ENCODE results near the gene PSMB3. TPM values are rescaled to one million over a fixed set of nuclear protein-coding genes. Genes with fewer than 3 reads are reported as not detected.

Gene PSMB3
- polyA plus RNA-seq, 1 of the 3 experiments (the other 2 are of a cell fraction): 533 TPM

DNA sequence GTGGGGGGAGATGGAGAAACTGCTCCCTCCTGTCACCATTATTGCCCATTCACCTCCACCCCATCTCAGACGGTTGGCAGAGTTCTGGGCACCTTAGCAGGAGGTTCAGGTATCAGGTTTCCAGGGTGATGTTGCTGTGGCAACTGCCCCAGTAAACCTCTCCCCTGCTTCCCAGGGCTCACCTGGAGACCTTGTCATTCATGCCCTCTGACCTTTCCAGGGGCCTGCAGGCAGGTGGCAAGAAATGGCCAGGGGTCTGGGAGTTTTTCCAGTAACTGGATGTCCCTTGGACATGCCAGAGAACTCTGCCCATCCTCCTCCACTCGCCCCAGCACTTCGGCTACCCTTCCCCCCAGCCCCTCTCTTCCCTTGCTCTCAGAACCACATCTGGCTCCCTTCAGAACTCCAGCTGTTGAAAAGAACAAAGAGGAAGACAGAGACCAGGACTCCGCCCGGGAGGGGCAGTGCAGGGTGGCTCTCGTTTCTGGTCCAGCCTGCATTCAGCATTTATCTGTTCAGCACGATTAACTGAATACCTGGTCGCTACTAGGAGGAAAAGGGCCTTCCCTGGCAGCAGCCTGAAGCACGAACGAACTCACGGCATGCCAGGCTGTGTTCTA lies 39.0 kb upstream of the PSMB3 start (continued):
- TF ChIP-seq POLR2AphosphoS5 (IDR thresholded peaks at IDR 0.05; ENCODE audit: low read depth, low read length): no peak
- TF ChIP-seq ELF1 (IDR thresholded peaks at IDR 0.05): no peak
- TF ChIP-seq NRF1 (IDR thresholded peaks at IDR 0.05; ENCODE audit: low read depth, low read length): no peak

DNA sequence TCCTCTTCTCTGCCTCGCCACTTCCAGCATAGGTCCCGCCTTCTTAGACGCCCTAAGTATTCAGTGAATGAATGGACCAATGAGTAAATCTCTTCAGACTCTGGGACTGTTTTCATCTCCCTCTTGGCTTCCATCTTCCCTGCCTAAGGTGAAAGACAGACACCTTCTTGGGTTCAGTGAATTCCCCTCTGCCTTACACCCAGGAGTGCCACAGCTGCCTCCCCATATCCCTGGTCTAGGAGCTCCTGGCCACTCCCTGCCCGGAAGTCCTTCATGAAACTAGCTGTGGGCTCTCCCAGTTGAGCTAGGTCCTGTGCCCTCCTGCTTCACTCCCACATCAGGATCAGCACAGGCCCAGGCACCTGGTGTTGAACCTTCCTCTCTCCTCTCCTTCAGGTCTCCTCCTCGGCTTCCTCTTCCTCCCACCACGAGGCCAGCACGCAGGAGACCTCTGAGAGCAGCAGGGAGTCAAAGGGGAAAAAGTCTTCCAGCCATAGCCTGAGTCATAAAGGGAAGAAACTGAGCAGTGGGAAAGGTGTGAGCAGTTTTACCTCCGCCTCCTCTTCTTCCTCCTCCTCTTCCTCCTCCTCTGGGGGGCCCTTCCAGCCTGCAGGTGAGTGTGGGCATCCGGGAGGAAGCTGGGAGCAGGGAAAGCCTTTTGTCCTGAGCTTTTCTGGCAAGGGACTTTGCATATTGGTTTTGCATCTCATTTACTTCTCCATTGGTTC lies 37.2 kb upstream of the PSMB3 start:
- TF ChIP-seq POLR2AphosphoS5 (IDR thresholded peaks at IDR 0.05; ENCODE audit: low read depth, low read length) (0 out of 2 replicates have a peak, but pooled peaks have one; percentile 4), MEF2A (IDR thresholded peaks at IDR 0.05; ENCODE audit: borderline replicate concordance, low read depth) (no peak)
- TF ChIP-seq, protein P1, sequence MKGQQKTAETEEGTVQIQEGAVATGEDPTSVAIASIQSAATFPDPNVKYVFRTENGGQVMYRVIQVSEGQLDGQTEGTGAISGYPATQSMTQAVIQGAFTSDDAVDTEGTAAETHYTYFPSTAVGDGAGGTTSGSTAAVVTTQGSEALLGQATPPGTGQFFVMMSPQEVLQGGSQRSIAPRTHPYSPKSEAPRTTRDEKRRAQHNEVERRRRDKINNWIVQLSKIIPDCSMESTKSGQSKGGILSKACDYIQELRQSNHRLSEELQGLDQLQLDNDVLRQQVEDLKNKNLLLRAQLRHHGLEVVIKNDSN (IDR thresholded peaks at IDR 0.05; ENCODE audit: borderline replicate concordance, low read depth): no peak
- TF ChIP-seq, protein P2, sequence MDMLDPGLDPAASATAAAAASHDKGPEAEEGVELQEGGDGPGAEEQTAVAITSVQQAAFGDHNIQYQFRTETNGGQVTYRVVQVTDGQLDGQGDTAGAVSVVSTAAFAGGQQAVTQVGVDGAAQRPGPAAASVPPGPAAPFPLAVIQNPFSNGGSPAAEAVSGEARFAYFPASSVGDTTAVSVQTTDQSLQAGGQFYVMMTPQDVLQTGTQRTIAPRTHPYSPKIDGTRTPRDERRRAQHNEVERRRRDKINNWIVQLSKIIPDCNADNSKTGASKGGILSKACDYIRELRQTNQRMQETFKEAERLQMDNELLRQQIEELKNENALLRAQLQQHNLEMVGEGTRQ (IDR thresholded peaks at IDR 0.05; ENCODE audit: borderline replicate concordance, low read depth, low read length): no peak
- TF ChIP-seq, protein P3, sequence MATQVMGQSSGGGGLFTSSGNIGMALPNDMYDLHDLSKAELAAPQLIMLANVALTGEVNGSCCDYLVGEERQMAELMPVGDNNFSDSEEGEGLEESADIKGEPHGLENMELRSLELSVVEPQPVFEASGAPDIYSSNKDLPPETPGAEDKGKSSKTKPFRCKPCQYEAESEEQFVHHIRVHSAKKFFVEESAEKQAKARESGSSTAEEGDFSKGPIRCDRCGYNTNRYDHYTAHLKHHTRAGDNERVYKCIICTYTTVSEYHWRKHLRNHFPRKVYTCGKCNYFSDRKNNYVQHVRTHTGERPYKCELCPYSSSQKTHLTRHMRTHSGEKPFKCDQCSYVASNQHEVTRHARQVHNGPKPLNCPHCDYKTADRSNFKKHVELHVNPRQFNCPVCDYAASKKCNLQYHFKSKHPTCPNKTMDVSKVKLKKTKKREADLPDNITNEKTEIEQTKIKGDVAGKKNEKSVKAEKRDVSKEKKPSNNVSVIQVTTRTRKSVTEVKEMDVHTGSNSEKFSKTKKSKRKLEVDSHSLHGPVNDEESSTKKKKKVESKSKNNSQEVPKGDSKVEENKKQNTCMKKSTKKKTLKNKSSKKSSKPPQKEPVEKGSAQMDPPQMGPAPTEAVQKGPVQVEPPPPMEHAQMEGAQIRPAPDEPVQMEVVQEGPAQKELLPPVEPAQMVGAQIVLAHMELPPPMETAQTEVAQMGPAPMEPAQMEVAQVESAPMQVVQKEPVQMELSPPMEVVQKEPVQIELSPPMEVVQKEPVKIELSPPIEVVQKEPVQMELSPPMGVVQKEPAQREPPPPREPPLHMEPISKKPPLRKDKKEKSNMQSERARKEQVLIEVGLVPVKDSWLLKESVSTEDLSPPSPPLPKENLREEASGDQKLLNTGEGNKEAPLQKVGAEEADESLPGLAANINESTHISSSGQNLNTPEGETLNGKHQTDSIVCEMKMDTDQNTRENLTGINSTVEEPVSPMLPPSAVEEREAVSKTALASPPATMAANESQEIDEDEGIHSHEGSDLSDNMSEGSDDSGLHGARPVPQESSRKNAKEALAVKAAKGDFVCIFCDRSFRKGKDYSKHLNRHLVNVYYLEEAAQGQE (IDR thresholded peaks at IDR 0.05; ENCODE audit: low read depth, low read length): no peak
- TF ChIP-seq, protein P4, sequence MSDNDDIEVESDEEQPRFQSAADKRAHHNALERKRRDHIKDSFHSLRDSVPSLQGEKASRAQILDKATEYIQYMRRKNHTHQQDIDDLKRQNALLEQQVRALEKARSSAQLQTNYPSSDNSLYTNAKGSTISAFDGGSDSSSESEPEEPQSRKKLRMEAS (IDR thresholded peaks at IDR 0.05; ENCODE audit: low read depth): no peak
- TF ChIP-seq, protein P5, sequence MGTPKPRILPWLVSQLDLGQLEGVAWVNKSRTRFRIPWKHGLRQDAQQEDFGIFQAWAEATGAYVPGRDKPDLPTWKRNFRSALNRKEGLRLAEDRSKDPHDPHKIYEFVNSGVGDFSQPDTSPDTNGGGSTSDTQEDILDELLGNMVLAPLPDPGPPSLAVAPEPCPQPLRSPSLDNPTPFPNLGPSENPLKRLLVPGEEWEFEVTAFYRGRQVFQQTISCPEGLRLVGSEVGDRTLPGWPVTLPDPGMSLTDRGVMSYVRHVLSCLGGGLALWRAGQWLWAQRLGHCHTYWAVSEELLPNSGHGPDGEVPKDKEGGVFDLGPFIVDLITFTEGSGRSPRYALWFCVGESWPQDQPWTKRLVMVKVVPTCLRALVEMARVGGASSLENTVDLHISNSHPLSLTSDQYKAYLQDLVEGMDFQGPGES (IDR thresholded peaks at IDR 0.05; ENCODE audit: low read depth, low read length): no peak
- TF ChIP-seq, protein P6, sequence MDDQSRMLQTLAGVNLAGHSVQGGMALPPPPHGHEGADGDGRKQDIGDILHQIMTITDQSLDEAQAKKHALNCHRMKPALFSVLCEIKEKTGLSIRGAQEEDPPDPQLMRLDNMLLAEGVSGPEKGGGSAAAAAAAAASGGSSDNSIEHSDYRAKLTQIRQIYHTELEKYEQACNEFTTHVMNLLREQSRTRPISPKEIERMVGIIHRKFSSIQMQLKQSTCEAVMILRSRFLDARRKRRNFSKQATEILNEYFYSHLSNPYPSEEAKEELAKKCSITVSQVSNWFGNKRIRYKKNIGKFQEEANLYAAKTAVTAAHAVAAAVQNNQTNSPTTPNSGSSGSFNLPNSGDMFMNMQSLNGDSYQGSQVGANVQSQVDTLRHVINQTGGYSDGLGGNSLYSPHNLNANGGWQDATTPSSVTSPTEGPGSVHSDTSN (IDR thresholded peaks at IDR 0.05): no peak
- no peak for DNase-seq
- H3K9me3 ChIP-seq: no peaks in the 10 kb centered on the region
- ChIA-PET POLR2A (interaction anchor here (0.9 to 2.1 kb wide), 4 partner anchors 9 to 21 kb away, joined by 3 to 11 read pairs (median 7); no protein-coding TSS in a partner anchor), CTCF (interaction anchor here (0.7 to 2.8 kb wide), 4 partner anchors 8 to 1702 kb away, joined by 3 to 9 read pairs (median 4); partner anchors contain the start of gene CISD3)
- 92% methylated on average over 8 of the region's 9 CpGs for WGBS (ENCODE audit: low lambda C conversion rate)
- H3K9ac ChIP-seq: no peak overlapping the region
- H4K20me1 ChIP-seq (ENCODE audit: insufficient read depth): no peaks in the 10 kb centered on the region
- peaks cover 0 to 2% of the 10 kb centered on the region in 2 experiments; a peak in 1 of 4 replicates for H3K4me1 ChIP-seq (ENCODE audit: control insufficient read depth in 1 of 2, insufficient read depth in 2 of 2, low read depth in 1 of 2, low read length in 1 of 2)
- H3F3A ChIP-seq (replicated peaks; ENCODE audit: insufficient read depth): peaks cover 6% of the 10 kb centered on the region
- no peak overlapping the region for H3K4me2 ChIP-seq
- H2AFZ ChIP-seq (ENCODE audit: low read depth): no peak overlapping the region
- H3K79me2 ChIP-seq (ENCODE audit: insufficient read depth): no peaks in the 10 kb centered on the region
- no peak overlapping the region for H3K4me3 ChIP-seq (ENCODE audit: low read depth in 2 of 2, low read length in 1 of 2)
- H3K27ac ChIP-seq (ENCODE audit: low read depth in 2 of 2, low read length in 1 of 2): no peak overlapping the region
- H3K9me2 ChIP-seq: no peaks in the 10 kb centered on the region
- H3K27me3 ChIP-seq (ENCODE audit: insufficient read depth): no peaks in the 10 kb centered on the region
- peaks cover 23 to 84% of the 10 kb centered on the region in 2 experiments for H3K36me3 ChIP-seq (replicated peaks in 1 of 2; ENCODE audit: control insufficient read depth in 1 of 2, insufficient read depth in 2 of 2, low read length in 1 of 2)

Measured in SK-N-SH (cell line).